Liver (tissue), 9 donors: ENCODE measurements around the gene TNFRSF11A. TPM values are rescaled to one million over a fixed set of nuclear protein-coding genes. Genes with fewer than 3 reads are reported as not detected.

Experiments
- DNase-seq: peaks from one replicate; pipeline ENCODE4 v3.0.0-alpha.2; 2017; ENCODE audit warnings: low spot score
- H3K27ac ChIP-seq, 2 donors: one replicate each; pipeline ENCODE4 v1.7.0; 2013; ENCODE audit warnings: inconsistent platforms in 2 of 2, low read length in 2 of 2, control low read depth in 1 of 2, low read depth in 1 of 2, mild to moderate bottlenecking in 1 of 2
- H3K27me3 ChIP-seq, 4 donors: one replicate each; pipeline versions ENCODE4 v1.6.1 to v1.7.0; 2013; ENCODE audit warnings: low read length in 3 of 4, inconsistent platforms in 1 of 4, mild to moderate bottlenecking in 1 of 4, moderate library complexity in 1 of 4; ENCODE audit not compliant: control insufficient read depth in 4 of 4, insufficient read depth in 4 of 4
- H3K36me3 ChIP-seq, 4 donors: one replicate each; pipeline versions ENCODE4 v1.6.1 to v1.7.0; 2013; ENCODE audit warnings: low read length in 3 of 4, mild to moderate bottlenecking in 3 of 4, low read depth in 1 of 4, moderate library complexity in 1 of 4; ENCODE audit not compliant: control insufficient read depth in 4 of 4, insufficient read depth in 3 of 4
- H3K4me1 ChIP-seq, 4 donors: one replicate each; pipeline versions ENCODE4 v1.6.1 to v1.7.0; 2013; ENCODE audit warnings: low read length in 3 of 4, mild to moderate bottlenecking in 3 of 4, moderate library complexity in 1 of 4; ENCODE audit not compliant: control insufficient read depth in 4 of 4, insufficient read depth in 4 of 4
- H3K4me3 ChIP-seq, 3 donors: one replicate each; pipeline versions ENCODE4 v1.6.1 to v1.7.0; 2013; ENCODE audit warnings: low read length in 3 of 3, control low read depth in 1 of 3, low read depth in 1 of 3, mild to moderate bottlenecking in 1 of 3
- H3K9ac ChIP-seq, 2 donors: one replicate each; pipeline ENCODE4 v1.7.0; 2013; ENCODE audit warnings: low read length in 2 of 2, mild to moderate bottlenecking in 2 of 2, moderate library complexity in 2 of 2, control low read depth in 1 of 2, low read depth in 1 of 2
- H3K9me3 ChIP-seq, 4 donors: one replicate each; pipeline versions ENCODE4 v1.6.1 to v1.7.0; 2013; ENCODE audit warnings: low read length in 3 of 4; ENCODE audit not compliant: control insufficient read depth in 4 of 4
- EGR1 ChIP-seq, 2 donors: IDR thresholded peaks; 2 replicates each; pipeline ENCODE4 v1.6.1; 2016 to 2018; ENCODE audit warnings: antibody characterized with exemption in 2 of 2, low read depth in 2 of 2
- FOXA1 ChIP-seq: IDR thresholded peaks from 2 replicates; pipeline ENCODE4 v1.6.1; 2016; ENCODE audit warnings: antibody characterized with exemption
- FOXA2 ChIP-seq: IDR thresholded peaks from 2 replicates; pipeline ENCODE4 v1.6.1; 2016; ENCODE audit warnings: antibody characterized with exemption
- GABPA ChIP-seq, 2 donors: IDR thresholded peaks in 1 of 2; conservative IDR thresholded peaks in 1 of 2; 2 replicates each; pipeline ENCODE4 v1.6.1; 2016; ENCODE audit warnings: antibody characterized with exemption in 2 of 2, mild to moderate bottlenecking in 1 of 2, moderate library complexity in 1 of 2
- HNF4A ChIP-seq, 2 donors: conservative IDR thresholded peaks; 2 replicates each; pipeline ENCODE4 v1.6.1; 2016; ENCODE audit warnings: antibody characterized with exemption in 2 of 2, mild to moderate bottlenecking in 2 of 2
- HNF4G ChIP-seq: IDR thresholded peaks from 2 replicates; pipeline ENCODE4 v1.6.1; 2016; ENCODE audit warnings: antibody characterized with exemption
- JUND ChIP-seq, 2 donors: IDR thresholded peaks; 2 replicates each; pipeline ENCODE4 v1.6.1; 2016; ENCODE audit warnings: antibody characterized with exemption in 2 of 2
- MAX ChIP-seq: IDR thresholded peaks from 2 replicates; pipeline ENCODE4 v1.6.1; 2016; ENCODE audit warnings: antibody characterized with exemption
- NR2F2 ChIP-seq: IDR thresholded peaks from 2 replicates; pipeline ENCODE4 v1.6.1; 2016; ENCODE audit warnings: antibody characterized with exemption
- RAD21 ChIP-seq, 2 donors: IDR thresholded peaks; 2 replicates each; pipeline ENCODE4 v1.6.1; 2016; ENCODE audit warnings: antibody characterized with exemption in 2 of 2, mild to moderate bottlenecking in 2 of 2
- REST ChIP-seq: IDR thresholded peaks from 2 replicates; pipeline ENCODE4 v1.6.1; 2016; ENCODE audit warnings: antibody characterized with exemption, mild to moderate bottlenecking
- RXRA ChIP-seq, 2 donors: IDR thresholded peaks; 2 replicates each; pipeline ENCODE4 v1.6.1; 2017 to 2018; ENCODE audit warnings: antibody characterized with exemption in 2 of 2, mild to moderate bottlenecking in 1 of 2
- SP1 ChIP-seq: IDR thresholded peaks from 2 replicates; pipeline ENCODE4 v1.6.1; 2018; ENCODE audit warnings: antibody characterized with exemption, mild to moderate bottlenecking
- TAF1 ChIP-seq: conservative IDR thresholded peaks from 2 replicates; pipeline ENCODE4 v1.6.1; 2016; ENCODE audit warnings: antibody characterized with exemption, mild to moderate bottlenecking
- YY1 ChIP-seq: IDR thresholded peaks from 2 replicates; pipeline ENCODE4 v1.6.1; 2016; ENCODE audit warnings: antibody characterized with exemption, mild to moderate bottlenecking
- WGBS: extraction: QIAGEN DNeasy Blood & Tissue Kit; methylation state at CpG from one replicate; pipeline ENCODE4 v1.1.7; 2013; 5-methylcytosine and 5-hydroxymethylcytosine counted together
- polyA plus RNA-seq, 2 donors: library from polyadenylated mRNA; stranded (reverse) in 1 of 2; unstranded in 1 of 2; fragments of 200-250 nt in 1 of 2; fragments of >200 nt in 1 of 2; fragmentation: Nextera tagmentation in 1 of 2; extraction: Ambion mirVana in 1 of 2; gene quantifications; one replicate each; pipeline versions ENCODE4 v1.2.1 to v1.2.3, GENCODE V29; 2013 to 2015
- total RNA-seq, 2 donors: library from RNA; depleted of rRNA; stranded (reverse); fragments of >200 nt; gene quantifications; one replicate each; pipeline ENCODE4 v1.2.3, GENCODE V29; 2014
- TF ChIP-seq, protein P1 (sequence below): fragments of 150-350 bp; IDR thresholded peaks from 2 replicates; pipeline ENCODE4 v1.5.1; 2017; ENCODE audit warnings: improper control_type of control experiment, low read depth, low read length; ENCODE audit not compliant: missing input control
- TF ChIP-seq, protein P2 (sequence below): IDR thresholded peaks from 2 replicates; pipeline ENCODE4 v1.6.1; 2016; ENCODE audit warnings: antibody characterized with exemption
- TF ChIP-seq, protein P3 (sequence below): IDR thresholded peaks from 2 replicates; pipeline ENCODE4 v1.6.1; 2016; ENCODE audit warnings: antibody characterized with exemption
- donor health status: healthy.
- donor health status: healthy.
- donor health status: healthy.
- donor health status: healthy.
- donor health status: healthy.

Gene TNFRSF11A
- total and polyA plus RNA-seq, 4 donors: 0.32 to 1.8 (median 0.90) TPM

- Histone ChIP-seq H3K9ac (no peak overlapping the region), H3K36me3 (no peaks in the 10 kb centered on the region), H3K4me3 (no peak overlapping the region), H3K9me3 (no peaks in the 10 kb centered on the region), H3K27ac (no peak overlapping the region), H3K27me3 (no peaks in the 10 kb centered on the region), H3K4me1 (no peaks in the 10 kb centered on the region)
- WGBS: 81% methylated on average over 15 of the region's 15 CpGs
- TF ChIP-seq, protein P1, sequence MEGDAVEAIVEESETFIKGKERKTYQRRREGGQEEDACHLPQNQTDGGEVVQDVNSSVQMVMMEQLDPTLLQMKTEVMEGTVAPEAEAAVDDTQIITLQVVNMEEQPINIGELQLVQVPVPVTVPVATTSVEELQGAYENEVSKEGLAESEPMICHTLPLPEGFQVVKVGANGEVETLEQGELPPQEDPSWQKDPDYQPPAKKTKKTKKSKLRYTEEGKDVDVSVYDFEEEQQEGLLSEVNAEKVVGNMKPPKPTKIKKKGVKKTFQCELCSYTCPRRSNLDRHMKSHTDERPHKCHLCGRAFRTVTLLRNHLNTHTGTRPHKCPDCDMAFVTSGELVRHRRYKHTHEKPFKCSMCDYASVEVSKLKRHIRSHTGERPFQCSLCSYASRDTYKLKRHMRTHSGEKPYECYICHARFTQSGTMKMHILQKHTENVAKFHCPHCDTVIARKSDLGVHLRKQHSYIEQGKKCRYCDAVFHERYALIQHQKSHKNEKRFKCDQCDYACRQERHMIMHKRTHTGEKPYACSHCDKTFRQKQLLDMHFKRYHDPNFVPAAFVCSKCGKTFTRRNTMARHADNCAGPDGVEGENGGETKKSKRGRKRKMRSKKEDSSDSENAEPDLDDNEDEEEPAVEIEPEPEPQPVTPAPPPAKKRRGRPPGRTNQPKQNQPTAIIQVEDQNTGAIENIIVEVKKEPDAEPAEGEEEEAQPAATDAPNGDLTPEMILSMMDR: no peak
- TF ChIP-seq, protein P2, sequence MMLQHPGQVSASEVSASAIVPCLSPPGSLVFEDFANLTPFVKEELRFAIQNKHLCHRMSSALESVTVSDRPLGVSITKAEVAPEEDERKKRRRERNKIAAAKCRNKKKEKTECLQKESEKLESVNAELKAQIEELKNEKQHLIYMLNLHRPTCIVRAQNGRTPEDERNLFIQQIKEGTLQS: no peak
- TF ChIP-seq JUND (IDR thresholded peaks at IDR 0.05) (no peak), EGR1 (IDR thresholded peaks at IDR 0.05; ENCODE audit: low read depth in 2 of 2) (no peak), FOXA1 (no peak), TAF1 (no peak), NR2F2 (no peak)
- no peak for DNase-seq
Observed at GRCh38 chr18:62394006-62394763, 69.1 kb downstream of the TNFRSF11A start.

DNA sequence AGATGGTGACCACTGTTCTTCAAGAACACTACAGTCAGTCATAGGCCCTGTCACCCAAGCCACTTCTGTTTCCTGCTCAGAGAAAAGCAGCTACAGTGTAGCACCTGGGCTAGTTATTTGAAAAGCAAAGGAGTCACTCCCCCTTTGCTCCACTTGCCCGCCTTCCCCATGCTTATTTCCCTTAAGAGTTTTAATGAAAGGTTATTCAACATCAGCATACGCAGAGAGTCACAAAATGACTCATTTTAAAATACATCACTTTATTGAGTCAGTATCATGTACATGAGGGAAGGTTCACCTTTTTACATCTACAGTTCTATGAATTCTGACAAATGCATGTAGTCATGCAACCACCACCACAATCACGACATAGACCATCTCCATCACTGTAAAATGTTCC lies 71.3 kb downstream of the TNFRSF11A start:
- Histone ChIP-seq H3K9me3 (no peaks in the 10 kb centered on the region), H3K4me3 (no peak overlapping the region), H3K27me3 (no peaks in the 10 kb centered on the region), H3K9ac (no peak overlapping the region), H3K4me1 (no peaks in the 10 kb centered on the region), H3K27ac (no peak overlapping the region), H3K36me3 (no peaks in the 10 kb centered on the region)
- TF ChIP-seq, protein P3, sequence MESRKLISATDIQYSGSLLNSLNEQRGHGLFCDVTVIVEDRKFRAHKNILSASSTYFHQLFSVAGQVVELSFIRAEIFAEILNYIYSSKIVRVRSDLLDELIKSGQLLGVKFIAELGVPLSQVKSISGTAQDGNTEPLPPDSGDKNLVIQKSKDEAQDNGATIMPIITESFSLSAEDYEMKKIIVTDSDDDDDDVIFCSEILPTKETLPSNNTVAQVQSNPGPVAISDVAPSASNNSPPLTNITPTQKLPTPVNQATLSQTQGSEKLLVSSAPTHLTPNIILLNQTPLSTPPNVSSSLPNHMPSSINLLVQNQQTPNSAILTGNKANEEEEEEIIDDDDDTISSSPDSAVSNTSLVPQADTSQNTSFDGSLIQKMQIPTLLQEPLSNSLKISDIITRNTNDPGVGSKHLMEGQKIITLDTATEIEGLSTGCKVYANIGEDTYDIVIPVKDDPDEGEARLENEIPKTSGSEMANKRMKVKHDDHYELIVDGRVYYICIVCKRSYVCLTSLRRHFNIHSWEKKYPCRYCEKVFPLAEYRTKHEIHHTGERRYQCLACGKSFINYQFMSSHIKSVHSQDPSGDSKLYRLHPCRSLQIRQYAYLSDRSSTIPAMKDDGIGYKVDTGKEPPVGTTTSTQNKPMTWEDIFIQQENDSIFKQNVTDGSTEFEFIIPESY: no peak
- TF ChIP-seq RAD21 (IDR thresholded peaks at IDR 0.05) (no peak), REST (no peak), HNF4A (conservative IDR thresholded peaks at IDR 0.05) (no peak), RXRA (IDR thresholded peaks at IDR 0.05) (no peak), FOXA1 (no peak), FOXA2 (no peak), EGR1 (IDR thresholded peaks at IDR 0.05; ENCODE audit: low read depth in 2 of 2) (no peak), SP1 (no peak), YY1 (no peak), GABPA (IDR thresholded peaks at IDR 0.05 in 1 of 2, conservative IDR thresholded peaks at IDR 0.05 in 1 of 2) (no peak), HNF4G (no peak), JUND (IDR thresholded peaks at IDR 0.05) (no peak), NR2F2 (no peak), MAX (no peak), TAF1 (no peak)
- TF ChIP-seq, protein P1: no peak
- TF ChIP-seq, protein P2: no peak
- WGBS: 91% methylated on average over 3 of the region's 3 CpGs
- DNase-seq: no peak
